ENCODE measurements around the gene SP4. TPM values are rescaled to one million over a fixed set of nuclear protein-coding genes. Genes with fewer than 3 reads are reported as not detected.

The SP4 gene
- total and polyA plus RNA-seq, 2 experiments from 2014 or later, result 1.4 to 7.5 TPM

DNA sequence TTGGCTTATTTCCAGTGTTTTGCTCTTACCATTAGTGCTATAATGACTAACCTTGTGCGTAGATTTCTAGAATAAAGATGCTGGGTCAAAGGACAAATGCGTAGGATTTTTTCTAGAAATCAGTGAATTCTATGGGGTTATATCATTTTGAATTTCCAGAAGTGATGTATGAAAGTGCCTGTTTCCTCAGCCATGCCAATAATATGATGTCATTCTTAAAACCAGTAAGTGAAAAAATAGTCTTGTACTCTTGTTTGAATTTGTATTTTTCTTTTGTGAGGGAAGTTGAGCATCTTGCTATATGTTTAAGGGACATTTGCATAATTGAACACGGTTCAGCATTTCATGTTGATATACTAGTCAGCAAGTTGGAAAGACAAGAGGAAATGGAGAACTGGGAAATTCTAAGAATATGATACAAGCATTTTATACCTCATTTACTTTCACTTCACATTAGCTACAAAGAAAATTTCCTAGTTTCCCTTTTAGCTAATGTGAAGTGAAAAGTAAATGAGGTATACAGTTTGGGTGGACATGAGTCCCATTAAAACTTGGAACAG, 111.1 kb downstream of the SP4 start:
- H4K20me1 ChIP-seq (ENCODE audit: insufficient read depth, poor library complexity, severe bottlenecking), result no peaks in the 10 kb centered on the region
- H3K27me3 ChIP-seq, result peaks cover 47% of the 10 kb centered on the region
- no peaks in the 10 kb centered on the region for H3K79me2 ChIP-seq
- H3K36me3 ChIP-seq (replicated peaks; ENCODE audit: insufficient read depth, low read depth), result no peaks in the 10 kb centered on the region
- H3K9me3 ChIP-seq (ENCODE audit: low read depth), result no peaks in the 10 kb centered on the region
- WGBS (ENCODE audit: low lambda C conversion rate, missing lambda C conversion rate), result 96% methylated on average over 3 of the region's 3 CpGs
- H3K9me2 ChIP-seq (replicated peaks; ENCODE audit: insufficient read depth), result no peaks in the 10 kb centered on the region
- TF ChIP-seq CTCF (IDR thresholded peaks at IDR 0.05; ENCODE audit: poor library complexity), result no peak
- no peak for TF ChIP-seq EZH2 (IDR thresholded peaks at IDR 0.05; ENCODE audit: borderline replicate concordance)
- TF ChIP-seq EZH2phosphoT487 (IDR thresholded peaks at IDR 0.05; ENCODE audit: low read depth, severe bottlenecking, unreplicated experiment), result no peak
- no peak overlapping the region for H2AFZ ChIP-seq
- no peak overlapping the region for H3K4me3 ChIP-seq
- no peak overlapping the region for H3K27ac ChIP-seq
- DNase-seq (ENCODE audit: low spot score), result no peak
- H3K4me1 ChIP-seq (ENCODE audit: insufficient read depth), result peaks cover 10% of the 10 kb centered on the region
- H3K4me2 ChIP-seq, result no peak overlapping the region

DNA sequence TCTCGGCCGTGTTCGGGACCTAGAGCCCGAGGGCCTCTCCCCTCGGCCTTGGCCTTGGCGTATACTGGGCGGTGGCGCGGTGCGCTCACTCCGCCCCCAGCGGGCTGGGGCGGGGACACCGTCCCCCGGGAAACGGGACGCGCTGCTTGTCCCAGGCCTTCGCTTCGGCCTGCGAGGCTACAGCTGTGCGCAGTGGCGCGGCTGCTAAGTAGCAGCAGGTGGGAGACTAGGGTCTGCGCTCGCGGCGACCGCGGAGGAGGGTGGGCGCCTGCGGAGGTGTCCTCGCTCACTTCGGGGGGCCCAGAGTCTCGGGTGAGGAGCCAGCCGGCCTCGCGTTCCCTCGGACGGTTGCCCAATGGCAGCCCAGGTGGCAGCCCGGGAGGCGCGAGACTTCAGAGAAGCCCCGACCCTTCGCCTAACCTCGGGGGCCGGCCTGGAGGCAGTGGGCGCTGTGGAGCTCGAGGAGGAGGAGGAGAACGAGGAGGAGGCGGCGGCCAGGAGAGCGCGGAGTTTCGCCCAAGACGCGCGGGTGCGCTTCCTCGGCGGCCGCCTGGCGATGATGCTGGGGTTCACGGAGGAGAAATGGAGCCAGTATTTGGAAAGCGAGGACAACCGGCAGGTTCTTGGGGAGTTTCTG, 115.1 kb downstream of the SP4 start, which contains the start of gene DNAH11:
DNAH11 (plus strand) TSS at position 149 of the 637 bp plus-strand sequence; CDS start at position 356, 207 bp downstream.
- peak; percentile 61 for DNase-seq (ENCODE audit: low spot score)
- under 1% methylated on average over 56 of the region's 66 CpGs for WGBS (ENCODE audit: low lambda C conversion rate, missing lambda C conversion rate)
- H3K36me3 ChIP-seq (replicated peaks; ENCODE audit: insufficient read depth, low read depth), result no peaks in the 10 kb centered on the region
- peak within 1 kb of the TSS; percentile 61 for H2AFZ ChIP-seq
- H3K4me2 ChIP-seq, result peak within 1 kb of the TSS; percentile 99
- no peak within 1 kb of the TSS for H3K27ac ChIP-seq
- H3K4me3 ChIP-seq, result peak within 1 kb of the TSS; percentile 28
- H4K20me1 ChIP-seq (ENCODE audit: insufficient read depth, poor library complexity, severe bottlenecking), result no peaks in the 10 kb centered on the region
- TF ChIP-seq EZH2 (IDR thresholded peaks at IDR 0.05; ENCODE audit: borderline replicate concordance), result no peak
- TF ChIP-seq CTCF (IDR thresholded peaks at IDR 0.05; ENCODE audit: poor library complexity), result no peak
- no peak for TF ChIP-seq EZH2phosphoT487 (IDR thresholded peaks at IDR 0.05; ENCODE audit: low read depth, severe bottlenecking, unreplicated experiment)
- H3K9me2 ChIP-seq (replicated peaks; ENCODE audit: insufficient read depth), result no peaks in the 10 kb centered on the region
- no peaks in the 10 kb centered on the region for H3K9me3 ChIP-seq (ENCODE audit: low read depth)
- peaks cover 10% of the 10 kb centered on the region for H3K4me1 ChIP-seq (ENCODE audit: insufficient read depth)
- H3K27me3 ChIP-seq, result peaks cover 72% of the 10 kb centered on the region
- no peaks in the 10 kb centered on the region for H3K79me2 ChIP-seq

DNA sequence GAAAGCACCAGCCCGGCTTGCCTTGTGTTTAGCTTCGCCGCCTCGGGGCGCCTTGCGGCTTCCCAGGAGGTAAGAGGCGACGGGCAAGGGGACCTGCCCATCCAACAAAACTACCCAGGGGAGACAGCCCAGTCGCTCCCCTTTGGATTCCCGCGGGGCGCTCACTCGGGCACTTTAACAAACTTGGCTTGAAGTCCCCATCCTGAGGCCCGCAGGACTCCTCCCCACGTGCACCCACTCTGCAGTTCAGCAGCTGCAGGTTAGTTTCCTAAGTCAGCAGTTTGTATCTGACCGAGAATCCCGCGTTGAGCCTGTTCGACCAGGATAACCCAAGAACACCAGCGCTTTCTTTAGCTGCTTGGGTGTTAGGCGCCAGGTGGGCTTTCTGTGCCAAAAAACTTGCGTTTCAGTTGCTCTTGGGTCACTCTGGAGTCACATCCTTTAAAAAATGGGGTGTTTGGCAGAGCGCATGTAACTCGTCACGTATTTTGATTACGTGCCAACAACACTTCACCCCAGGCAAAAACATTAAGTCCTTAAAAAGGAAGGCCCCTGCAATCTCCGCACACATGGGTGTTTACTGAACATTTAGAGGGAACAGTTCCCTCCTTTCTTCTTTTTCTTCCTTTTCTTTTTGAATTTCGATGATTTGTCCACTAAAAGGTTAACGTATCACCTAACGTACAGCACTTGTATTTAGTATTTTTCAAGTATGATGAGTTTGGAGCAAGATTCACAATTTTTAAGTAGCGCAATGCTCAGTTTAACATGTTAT, 115.8 kb downstream of the SP4 start:
- DNase-seq (ENCODE audit: low spot score), result peak; percentile 8
- peaks cover 10% of the 10 kb centered on the region for H3K4me1 ChIP-seq (ENCODE audit: insufficient read depth)
- peak overlapping the region; percentile 28 for H3K4me3 ChIP-seq
- WGBS (ENCODE audit: low lambda C conversion rate, missing lambda C conversion rate), result 13% methylated on average over 31 of the region's 31 CpGs
- H3K27ac ChIP-seq, result no peak overlapping the region
- no peaks in the 10 kb centered on the region for H3K9me3 ChIP-seq (ENCODE audit: low read depth)
- H3K79me2 ChIP-seq, result no peaks in the 10 kb centered on the region
- TF ChIP-seq EZH2 (IDR thresholded peaks at IDR 0.05; ENCODE audit: borderline replicate concordance), result no peak
- no peak for TF ChIP-seq CTCF (IDR thresholded peaks at IDR 0.05; ENCODE audit: poor library complexity)
- TF ChIP-seq EZH2phosphoT487 (IDR thresholded peaks at IDR 0.05; ENCODE audit: low read depth, severe bottlenecking, unreplicated experiment), result no peak
- H3K4me2 ChIP-seq, result peak overlapping the region; percentile 99
- H3K27me3 ChIP-seq, result peaks cover 72% of the 10 kb centered on the region
- no peaks in the 10 kb centered on the region for H3K9me2 ChIP-seq (replicated peaks; ENCODE audit: insufficient read depth)
- H2AFZ ChIP-seq, result peak overlapping the region; percentile 61
- H3K36me3 ChIP-seq (replicated peaks; ENCODE audit: insufficient read depth, low read depth), result no peaks in the 10 kb centered on the region
- no peaks in the 10 kb centered on the region for H4K20me1 ChIP-seq (ENCODE audit: insufficient read depth, poor library complexity, severe bottlenecking)
